OCI-LY7 (cell line): Measurements from ENCODE around the gene ZSWIM2.

Source experiments
- CTCF ChIP-seq: fragments of 200-600 bp; sonication (generic); conservative IDR thresholded peaks from 2 replicates; pipeline ENCODE4 v1.5.1; 2014; ENCODE audit warnings: mild to moderate bottlenecking, antibody characterized with exemption, low read length, moderate library complexity, mixed read lengths
- EZH2phosphoT487 ChIP-seq: fragments of 200-600 bp; sonication (generic); IDR thresholded peaks from 2 replicates; pipeline ENCODE4 v1.6.1; 2018; ENCODE audit warnings: low read depth, borderline replicate concordance, mild to moderate bottlenecking, mixed run types, antibody characterized with exemption, low read length, moderate library complexity, mixed read lengths

GRCh38 chr2:186827411-186827810, 21.6 kb downstream of the ZSWIM2 start:
- TF ChIP-seq CTCF: no peak
- no peak for TF ChIP-seq EZH2phosphoT487
